A549 (cell line): ENCODE results near the gene MMP24. TPM values are rescaled to one million over a fixed set of nuclear protein-coding genes. Genes with fewer than 3 reads are reported as not detected.

Experiments used
- BHLHE40 ChIP-seq: IDR thresholded peaks from 2 replicates; pipeline ENCODE4 v1.6.1; 2012; ENCODE audit warnings: low read depth, low read length, inconsistent platforms
- CBX2 ChIP-seq: fragments of 200-600 bp; sonication (generic); IDR thresholded peaks from 2 replicates; pipeline ENCODE4 v1.6.1; 2016; ENCODE audit warnings: low read depth, mild to moderate bottlenecking, borderline replicate concordance
- CEBPB ChIP-seq, 2 experiments: fragments of >200 bp in 1 of 2; sonication (Bioruptor Twin) in 1 of 2; formaldehyde crosslinking in 1 of 2; IDR thresholded peaks; 2 replicates each; pipeline ENCODE4 v1.6.1; 2012 to 2016
- CHD2 ChIP-seq: fragments of 150-350 bp; IDR thresholded peaks from 2 replicates; pipeline ENCODE4 v1.6.1; 2014; ENCODE audit warnings: low read length; ENCODE audit not compliant: partially characterized antibody
- EHF ChIP-seq: fragments of 250-450 bp; sonication (Bioruptor Pico); IDR thresholded peaks from 2 replicates; pipeline ENCODE4 v1.5.0; 2020; ENCODE audit warnings: mild to moderate bottlenecking
- ELK1 ChIP-seq: fragments of 150-350 bp; IDR thresholded peaks from 2 replicates; pipeline ENCODE4 v1.6.1; 2014; ENCODE audit warnings: low read depth, mild to moderate bottlenecking, low read length
- EP300 ChIP-seq, 2 experiments: fragments of >200 bp; sonication (Bioruptor Twin); formaldehyde crosslinking; IDR thresholded peaks; 2 replicates in 1 of 2; 3 replicates in 1 of 2; pipeline ENCODE4 v1.6.1; 2016 to 2017
- ESRRA ChIP-seq: fragments of 150-350 bp; IDR thresholded peaks from 2 replicates; pipeline ENCODE4 v1.6.1; 2014; ENCODE audit warnings: mild to moderate bottlenecking, low read length, borderline replicate concordance
- FOSB ChIP-seq: fragments of 250-450 bp; sonication (Bioruptor Pico); IDR thresholded peaks from 2 replicates; pipeline ENCODE4 v1.5.0; 2020; ENCODE audit warnings: mild to moderate bottlenecking, moderate library complexity
- FOSL2 ChIP-seq, 2 experiments: fragments of 450-650 bp in 1 of 2; fragments of >200 bp in 1 of 2; sonication (Bioruptor Twin) in 1 of 2; formaldehyde crosslinking; IDR thresholded peaks; 2 replicates each; pipeline versions ENCODE4 v1.5.0 to v1.6.1; 2016 to 2020; ENCODE audit warnings: mild to moderate bottlenecking in 1 of 2, moderate library complexity in 1 of 2
- GATA3 ChIP-seq: IDR thresholded peaks from 2 replicates; pipeline ENCODE4 v1.6.1; 2012; ENCODE audit warnings: borderline replicate concordance
- HDAC2 ChIP-seq: fragments of 200-600 bp; sonication (generic); IDR thresholded peaks from 2 replicates; pipeline ENCODE4 v1.6.1; 2016
- HES2 ChIP-seq: fragments of >200 bp; sonication (Bioruptor Twin); formaldehyde crosslinking; IDR thresholded peaks from 2 replicates; pipeline ENCODE4 v1.6.1; 2016
- HOXB5 ChIP-seq: fragments of 250-450 bp; sonication (Bioruptor Pico); IDR thresholded peaks from 2 replicates; pipeline ENCODE4 v1.5.0; 2020; ENCODE audit warnings: mild to moderate bottlenecking, moderate library complexity
- JUN ChIP-seq, 2 experiments: fragments of >200 bp; sonication (Bioruptor Twin); formaldehyde crosslinking; IDR thresholded peaks; 2 replicates in 1 of 2; 3 replicates in 1 of 2; pipeline ENCODE4 v1.6.1; 2016 to 2017
- JUNB ChIP-seq: fragments of >200 bp; sonication (Bioruptor Twin); formaldehyde crosslinking; IDR thresholded peaks from 2 replicates; pipeline ENCODE4 v1.6.1; 2016
- KDM1A ChIP-seq: fragments of 200-600 bp; sonication (generic); IDR thresholded peaks from 2 replicates; pipeline ENCODE4 v1.6.1; 2016; ENCODE audit warnings: low read depth, mild to moderate bottlenecking
- KDM5A ChIP-seq: fragments of 200-600 bp; sonication (generic); IDR thresholded peaks from 2 replicates; pipeline ENCODE4 v1.6.1; 2016; ENCODE audit warnings: antibody characterized with exemption, mild to moderate bottlenecking
- MAFK ChIP-seq: fragments of 450-650 bp; IDR thresholded peaks from 2 replicates; pipeline ENCODE4 v1.6.1; 2014; ENCODE audit not compliant: partially characterized antibody
- MAX ChIP-seq: IDR thresholded peaks from 2 replicates; pipeline ENCODE4 v1.6.1; 2012
- MAZ ChIP-seq: fragments of 150-350 bp; IDR thresholded peaks from 2 replicates; pipeline ENCODE4 v1.6.1; 2014; ENCODE audit warnings: antibody characterized with exemption, low read depth, low read length, borderline replicate concordance
- NFE2L2 ChIP-seq: fragments of 150-350 bp; conservative IDR thresholded peaks from 2 replicates; pipeline ENCODE4 v1.6.1; 2014; ENCODE audit warnings: low read length
- PBX3 ChIP-seq: IDR thresholded peaks from 2 replicates; pipeline ENCODE4 v1.6.1; 2012
- PHF8 ChIP-seq: fragments of 200-600 bp; sonication (generic); IDR thresholded peaks from 2 replicates; pipeline ENCODE4 v1.6.1; 2016; ENCODE audit warnings: low read depth, mild to moderate bottlenecking, antibody characterized with exemption, moderate library complexity, borderline replicate concordance
- RFX5 ChIP-seq: fragments of 450-650 bp; IDR thresholded peaks from 2 replicates; pipeline ENCODE4 v1.7.1; 2014; ENCODE audit warnings: antibody characterized with exemption, mild to moderate bottlenecking, moderate library complexity
- RNF2 ChIP-seq: fragments of 200-600 bp; sonication (generic); IDR thresholded peaks from 2 replicates; pipeline ENCODE4 v1.6.1; 2016; ENCODE audit warnings: low read depth, mild to moderate bottlenecking, antibody characterized with exemption, moderate library complexity, borderline replicate concordance
- TFCP2L1 ChIP-seq: fragments of 250-450 bp; sonication (Bioruptor Pico); IDR thresholded peaks from 2 replicates; pipeline ENCODE4 v1.5.0; 2021; ENCODE audit warnings: mild to moderate bottlenecking
- ZFP36 ChIP-seq: fragments of 450-650 bp; IDR thresholded peaks from 2 replicates; pipeline ENCODE4 v1.6.1; 2014; ENCODE audit warnings: borderline replicate concordance; ENCODE audit not compliant: partially characterized antibody
- ZSCAN20 ChIP-seq: fragments of 250-450 bp; sonication (Bioruptor Pico); IDR thresholded peaks from 2 replicates; pipeline ENCODE4 v1.8.0; 2022; ENCODE audit warnings: mild to moderate bottlenecking, moderate library complexity
- polyA plus RNA-seq, 4 experiments: library from polyadenylated mRNA; depleted of rRNA in 3 of 4; stranded (reverse); fragments of >200 nt; fragmentation: RNase III in 1 of 4; extraction: RNeasy Plus Mini Kit Qiagen cat#74134 plus additional on column Dnase treatment in 1 of 4; gene quantifications; 2 replicates in 3 of 4; 3 replicates in 1 of 4; pipeline ENCODE4 v1.2.3, GENCODE V29; 2011 to 2017

The MMP24 gene
- polyA plus RNA-seq, 2 of the 4 experiments (the other 2 are of a cell fraction): 21.3 to 33.3 TPM

GRCh38 chr20:35284267-35284991 lies 57.9 kb downstream of the MMP24 start, which contains the start of gene EIF6 (continued):
- TF ChIP-seq PBX3 (no peak), HES2 (no peak), EHF (CRISPR knock-in tag) (peak; percentile 29; the same call in 1 of the 2 replicates), TFCP2L1 (CRISPR knock-in tag) (no peak), KDM1A (no peak), PHF8 (peak; percentile 91), CHD2 (no peak), RFX5 (no peak), ELK1 (no peak), FOSB (CRISPR knock-in tag) (no peak), HDAC2 (no peak), EP300 (IDR thresholded peaks at IDR 0.05) (no peak), RNF2 (no peak), MAZ (peak; percentile 19; the same call in 1 of the 2 replicates), HOXB5 (CRISPR knock-in tag) (no peak), ESRRA (no peak), GATA3 (no peak), BHLHE40 (no peak), MAFK (no peak), NFE2L2 (no peak), JUN (IDR thresholded peaks at IDR 0.05) (peak; percentile 89 to 90), MAX (peak; percentile 92), FOSL2 (IDR thresholded peaks at IDR 0.05) (no peak), FOSL2 (CRISPR knock-in tag; IDR thresholded peaks at IDR 0.05) (no peak), JUNB (no peak), ZFP36 (no peak), CEBPB (IDR thresholded peaks at IDR 0.05) (no peak), ZSCAN20 (no peak), KDM5A (0 out of 2 replicates have a peak, but pooled peaks have one; percentile 14), CBX2 (no peak)
